Activated CD4-positive, alpha-beta T cell treated with anti-CD3 and anti-CD28 coated beads, Interleukin-2, amount 10 ng/mL, durations not matched to agents 7 days and 5 days (primary cell): ENCODE data around the gene MCMBP. TPM values are rescaled to one million over a fixed set of nuclear protein-coding genes. Genes with fewer than 3 reads are reported as not detected.
A peak's percentile ranks its signal among the peaks of the same experiment; 100 is the strongest.
"Not testable (repeated sequence)": the region's sequence is repeated elsewhere in the genome, so short reads cannot be mapped to it uniquely, and the experiment has no call there.

Source experiments
- CTCF ChIA-PET: fragments of 350-600 bp; sonication (Branson Sonifier 250); formaldehyde crosslinking; loops from one replicate; lab custom pipeline; 2021; ENCODE audit warnings: antibody characterized with exemption; lab: Charles Lee
- POLR2A ChIA-PET: fragments of 350-600 bp; sonication (Branson Sonifier 250); formaldehyde crosslinking; loops from one replicate; lab custom pipeline; 2021; ENCODE audit warnings: antibody characterized with exemption; lab: Charles Lee
- DNase-seq: peaks from one replicate; pipeline ENCODE4 v3.0.0-alpha.2; 2020
- H3K27ac Mint-ChIP-seq: one replicate; pipeline ENCODE4 v1.8.0; 2021; ENCODE audit warnings: mild to moderate bottlenecking, moderate library complexity, mixed read lengths
- H3K27me3 Mint-ChIP-seq: one replicate; pipeline ENCODE4 v1.8.0; 2021; ENCODE audit warnings: mixed read lengths
- H3K36me3 Mint-ChIP-seq: one replicate; pipeline ENCODE4 v1.8.0; 2021; ENCODE audit warnings: low read depth, mixed read lengths
- H3K4me1 Mint-ChIP-seq: one replicate; pipeline ENCODE4 v1.8.0; 2021; ENCODE audit warnings: mixed read lengths
- H3K4me3 Mint-ChIP-seq: one replicate; pipeline ENCODE4 v1.8.0; 2021; ENCODE audit warnings: mild to moderate bottlenecking, moderate library complexity, mixed read lengths
- H3K9me3 Mint-ChIP-seq: one replicate; pipeline ENCODE4 v1.8.0; 2021; ENCODE audit warnings: mixed read lengths
- total RNA-seq, 2 experiments: library from RNA; stranded (reverse); gene quantifications; one replicate each; pipeline ENCODE4 v1.2.3, GENCODE V29; 2021

Gene MCMBP, protein sequence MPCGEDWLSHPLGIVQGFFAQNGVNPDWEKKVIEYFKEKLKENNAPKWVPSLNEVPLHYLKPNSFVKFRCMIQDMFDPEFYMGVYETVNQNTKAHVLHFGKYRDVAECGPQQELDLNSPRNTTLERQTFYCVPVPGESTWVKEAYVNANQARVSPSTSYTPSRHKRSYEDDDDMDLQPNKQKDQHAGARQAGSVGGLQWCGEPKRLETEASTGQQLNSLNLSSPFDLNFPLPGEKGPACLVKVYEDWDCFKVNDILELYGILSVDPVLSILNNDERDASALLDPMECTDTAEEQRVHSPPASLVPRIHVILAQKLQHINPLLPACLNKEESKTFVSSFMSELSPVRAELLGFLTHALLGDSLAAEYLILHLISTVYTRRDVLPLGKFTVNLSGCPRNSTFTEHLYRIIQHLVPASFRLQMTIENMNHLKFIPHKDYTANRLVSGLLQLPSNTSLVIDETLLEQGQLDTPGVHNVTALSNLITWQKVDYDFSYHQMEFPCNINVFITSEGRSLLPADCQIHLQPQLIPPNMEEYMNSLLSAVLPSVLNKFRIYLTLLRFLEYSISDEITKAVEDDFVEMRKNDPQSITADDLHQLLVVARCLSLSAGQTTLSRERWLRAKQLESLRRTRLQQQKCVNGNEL
- 10 to 100 TPM; 79.6 to 85.8 TPM for total RNA-seq

- H3K4me3 Mint-ChIP-seq, result peak within 1 kb of the TSS; percentile 89
Observed at GRCh38 chr10:119872610-119872859, at the start of gene MCMBP. MCMBP (minus strand) TSS chr10:119872843; CDS start chr10:119872584, 259 bp downstream.

DNA sequence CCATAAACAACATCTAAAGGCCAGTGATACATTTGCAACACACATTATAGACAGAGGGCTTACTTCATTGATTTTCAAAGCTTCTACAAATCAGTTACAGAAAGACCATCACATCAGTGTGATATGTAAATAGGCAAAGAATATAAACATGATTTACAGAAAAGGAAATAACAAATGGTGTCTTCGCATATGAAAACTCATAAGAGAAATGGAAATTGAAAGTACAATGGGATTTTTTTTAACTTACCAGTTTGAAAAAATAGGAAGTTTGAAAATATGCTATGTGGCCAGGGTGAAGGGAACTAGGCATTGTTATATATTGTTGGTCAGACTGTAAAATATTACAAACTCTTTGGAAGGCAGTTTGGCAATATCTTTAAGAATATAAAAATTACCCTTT is 47.2 kb upstream of the MCMBP start:
- CTCF ChIA-PET, result no interaction called here
- Mint-ChIP-seq H3K4me1 (peaks cover 17% of the 10 kb centered on the region), H3K4me3 (no peak overlapping the region), H3K27ac (peak overlapping the region; percentile 80), H3K9me3 (no peaks in the 10 kb centered on the region), H3K27me3 (no peaks in the 10 kb centered on the region), H3K36me3 (peaks cover 55% of the 10 kb centered on the region)
- POLR2A ChIA-PET, result no interaction called here
- no peak for DNase-seq

More at GRCh38 chr10:119872610-119872859, at the start of gene MCMBP:
- Mint-ChIP-seq H3K4me1 (peaks cover 34% of the 10 kb centered on the region), H3K27ac (peak within 1 kb of the TSS; percentile 92), H3K36me3 (peaks cover 6% of the 10 kb centered on the region), H3K27me3 (peaks cover under 1% of the 10 kb centered on the region), H3K9me3 (no peaks in the 10 kb centered on the region)
- POLR2A ChIA-PET, result interaction anchor here (0.6 to 2.0 kb wide), 2 partner anchors 147 to 248 kb away, joined by 5 to 7 read pairs; partner anchors contain the start of gene INPP5F
- DNase-seq, result no peak
- CTCF ChIA-PET, result interaction anchor here (0.9 to 2.4 kb wide), 10 partner anchors 8 to 147 kb away, joined by 3 to 15 read pairs (median 5); partner anchors contain the start of genes INPP5F and SEC23IP

- peaks cover 17% of the 10 kb centered on the region for H3K4me1 Mint-ChIP-seq
- H3K9me3 Mint-ChIP-seq, result no peaks in the 10 kb centered on the region
- peak overlapping the region; percentile 80 for H3K27ac Mint-ChIP-seq
- DNase-seq, result no peak
- ChIA-PET CTCF (interaction anchor here (0.8 kb wide), 1 partner anchor 14 kb away, joined by 4 read pairs; no protein-coding TSS in a partner anchor), POLR2A (no interaction called here)
- no peaks in the 10 kb centered on the region for H3K27me3 Mint-ChIP-seq
- H3K36me3 Mint-ChIP-seq, result peaks cover 58% of the 10 kb centered on the region
- H3K4me3 Mint-ChIP-seq, result no peak overlapping the region
Observed at GRCh38 chr10:119919271-119919670, 46.6 kb upstream of the MCMBP start.

- no peaks in the 10 kb centered on the region for H3K9me3 Mint-ChIP-seq
- H3K4me1 Mint-ChIP-seq, result peaks cover 17% of the 10 kb centered on the region
- no peak for DNase-seq
- no peaks in the 10 kb centered on the region for H3K27me3 Mint-ChIP-seq
- ChIA-PET POLR2A (no interaction called here), CTCF (no interaction called here)
- H3K4me3 Mint-ChIP-seq, result no peak overlapping the region
- peaks cover 59% of the 10 kb centered on the region for H3K36me3 Mint-ChIP-seq
- H3K27ac Mint-ChIP-seq, result no peak overlapping the region
Observed at GRCh38 chr10:119917777-119918176, 45.1 kb upstream of the MCMBP start.

GRCh38 chr10:119910689-119911088 is 38.0 kb upstream of the MCMBP start:
- H3K27me3 Mint-ChIP-seq, result no peaks in the 10 kb centered on the region
- no peak overlapping the region for H3K4me3 Mint-ChIP-seq
- no peaks in the 10 kb centered on the region for H3K9me3 Mint-ChIP-seq
- peaks cover 31% of the 10 kb centered on the region for H3K36me3 Mint-ChIP-seq
- POLR2A ChIA-PET, result no interaction called here
- no peaks in the 10 kb centered on the region for H3K4me1 Mint-ChIP-seq
- DNase-seq, result no peak
- H3K27ac Mint-ChIP-seq, result no peak overlapping the region
- CTCF ChIA-PET, result interaction anchor here (1.1 kb wide), 1 partner anchor 11 kb away, joined by 3 read pairs; no protein-coding TSS in a partner anchor

DNA sequence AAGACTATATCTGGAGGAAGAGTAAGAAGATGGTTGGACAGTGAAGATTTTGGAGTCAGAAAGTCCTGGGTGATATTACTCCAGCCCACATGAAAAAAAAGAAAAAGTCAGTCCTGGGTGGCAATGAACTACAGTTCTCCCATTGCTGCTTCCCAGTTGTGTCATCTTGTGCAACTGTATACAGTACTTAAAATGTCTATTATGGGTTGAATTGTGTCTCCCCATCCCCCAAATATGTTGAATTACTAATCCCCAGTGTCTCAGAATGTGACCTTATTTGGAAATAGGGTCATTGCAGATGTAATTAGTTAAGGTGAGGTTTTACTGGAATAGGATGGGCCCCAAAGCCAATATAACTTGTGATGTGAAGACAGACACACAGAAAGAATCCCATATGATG is 35.5 kb upstream of the MCMBP start:
- Mint-ChIP-seq H3K9me3 (no peaks in the 10 kb centered on the region), H3K4me3 (no peak overlapping the region), H3K27ac (no peak overlapping the region), H3K27me3 (no peaks in the 10 kb centered on the region), H3K36me3 (peaks cover 38% of the 10 kb centered on the region), H3K4me1 (no peaks in the 10 kb centered on the region)
- DNase-seq, result no peak
- POLR2A ChIA-PET, result no interaction called here
- CTCF ChIA-PET, result no interaction called here

DNA sequence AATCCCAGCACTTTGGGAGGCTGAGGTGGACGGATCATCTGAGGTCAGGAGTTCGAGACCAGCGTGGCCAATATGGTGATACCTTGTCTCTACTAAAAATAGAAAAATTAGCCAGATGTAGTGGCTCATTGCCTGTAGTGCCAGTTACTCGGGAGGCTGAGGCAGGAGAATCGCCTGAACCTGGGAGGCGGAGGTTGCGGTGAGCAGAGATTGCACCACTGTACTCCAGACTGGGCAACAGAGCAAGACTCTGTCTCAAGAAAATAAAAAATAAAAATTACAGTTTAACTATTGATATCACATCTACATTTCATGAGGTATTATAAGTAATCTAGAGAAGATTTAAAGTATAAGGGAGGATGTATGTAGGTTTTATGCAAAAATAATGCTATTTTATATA is 35.1 kb upstream of the MCMBP start:
- H3K4me1 Mint-ChIP-seq, H3K4me3 Mint-ChIP-seq, H3K9me3 Mint-ChIP-seq, POLR2A ChIA-PET, H3K27me3 Mint-ChIP-seq, CTCF ChIA-PET, H3K27ac Mint-ChIP-seq, DNase-seq: not testable (repeated sequence)
- peaks cover 39% of the 10 kb centered on the region for H3K36me3 Mint-ChIP-seq

DNA sequence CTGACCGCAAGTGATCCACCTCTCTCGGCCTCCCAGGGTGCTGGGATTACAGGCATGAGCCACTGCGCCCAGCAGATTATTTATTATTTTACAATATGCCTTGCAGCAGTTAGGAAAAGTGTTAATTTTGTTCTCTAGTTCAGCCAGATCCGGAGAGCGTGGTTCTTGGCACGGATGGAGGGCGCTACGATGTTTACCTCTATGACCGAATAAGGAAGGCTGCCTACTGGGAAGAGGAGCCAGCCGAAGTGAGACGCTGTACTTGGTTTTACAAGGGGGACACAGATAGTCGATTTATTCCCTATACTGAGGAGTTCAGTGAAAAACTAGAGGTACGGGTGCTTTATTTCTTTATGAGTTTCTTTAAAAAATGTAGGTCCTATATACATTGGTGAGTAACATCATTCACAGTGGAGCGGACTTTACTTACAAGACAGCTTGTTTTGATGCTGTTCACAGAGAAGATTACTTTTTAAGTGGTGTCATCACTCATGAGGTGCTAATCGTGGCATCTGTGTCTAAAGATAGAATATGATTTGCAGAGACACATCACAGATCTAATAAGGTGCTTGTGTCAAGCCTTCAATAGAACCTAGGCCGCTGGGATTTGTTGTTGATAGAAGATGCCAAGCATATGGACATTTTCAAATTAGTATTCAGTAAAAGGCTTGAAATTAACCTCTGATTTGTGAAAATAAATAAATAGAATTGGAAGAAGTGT is 31.5 kb upstream of the MCMBP start:
- no peak for DNase-seq
- no peaks in the 10 kb centered on the region for H3K27me3 Mint-ChIP-seq
- H3K27ac Mint-ChIP-seq, result no peak overlapping the region
- CTCF ChIA-PET, result no interaction called here
- peaks cover 35% of the 10 kb centered on the region for H3K36me3 Mint-ChIP-seq
- H3K4me1 Mint-ChIP-seq, result peaks cover 4% of the 10 kb centered on the region
- no peak overlapping the region for H3K4me3 Mint-ChIP-seq
- POLR2A ChIA-PET, result no interaction called here
- H3K9me3 Mint-ChIP-seq, result no peaks in the 10 kb centered on the region

DNA sequence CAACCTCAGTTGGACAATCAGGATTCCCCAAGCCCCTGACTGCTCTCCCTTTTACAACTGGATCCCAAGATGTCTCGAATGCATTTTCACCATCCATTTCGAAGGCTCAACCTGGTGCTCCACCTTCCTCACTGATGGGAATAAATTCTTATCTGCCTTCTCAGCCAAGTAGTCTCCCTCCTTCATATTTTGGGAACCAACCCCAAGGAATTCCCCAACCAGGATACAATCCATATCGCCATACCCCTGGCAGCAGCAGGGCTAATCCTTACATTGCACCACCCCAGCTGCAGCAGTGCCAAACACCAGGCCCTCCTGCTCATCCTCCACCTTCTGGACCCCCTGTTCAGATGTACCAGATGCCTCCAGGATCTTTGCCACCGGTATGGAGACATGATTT is 25.9 kb upstream of the MCMBP start:
- H3K4me1 Mint-ChIP-seq, result peaks cover 47% of the 10 kb centered on the region
- no peak overlapping the region for H3K27ac Mint-ChIP-seq
- CTCF ChIA-PET, result no interaction called here
- H3K36me3 Mint-ChIP-seq, result peaks cover 30% of the 10 kb centered on the region
- no peaks in the 10 kb centered on the region for H3K9me3 Mint-ChIP-seq
- POLR2A ChIA-PET, result no interaction called here
- no peaks in the 10 kb centered on the region for H3K27me3 Mint-ChIP-seq
- no peak for DNase-seq
- no peak overlapping the region for H3K4me3 Mint-ChIP-seq

GRCh38 chr10:119896937-119897770 is 24.5 kb upstream of the MCMBP start:
- ChIA-PET CTCF (interaction anchor here (0.6 kb wide), 1 partner anchor 42 kb away, joined by 3 read pairs; no protein-coding TSS in a partner anchor), POLR2A (interaction anchor here (0.6 kb wide), 1 partner anchor 9 kb away, joined by 3 read pairs; no protein-coding TSS in a partner anchor)
- Mint-ChIP-seq H3K27ac (no peak overlapping the region), H3K9me3 (no peaks in the 10 kb centered on the region), H3K36me3 (peaks cover 26% of the 10 kb centered on the region), H3K4me3 (no peak overlapping the region), H3K27me3 (no peaks in the 10 kb centered on the region), H3K4me1 (peaks cover 52% of the 10 kb centered on the region)
- DNase-seq, result no peak

GRCh38 chr10:119896061-119896655 is 23.5 kb upstream of the MCMBP start:
- no peak for DNase-seq
- H3K9me3 Mint-ChIP-seq, result no peaks in the 10 kb centered on the region
- no peaks in the 10 kb centered on the region for H3K27me3 Mint-ChIP-seq
- H3K4me3 Mint-ChIP-seq, result no peak overlapping the region
- ChIA-PET CTCF (interaction anchor here (0.6 kb wide), 2 partner anchors 41 to 309 kb away, joined by 3 read pairs; no protein-coding TSS in a partner anchor), POLR2A (no interaction called here)
- peaks cover 55% of the 10 kb centered on the region for H3K4me1 Mint-ChIP-seq
- H3K36me3 Mint-ChIP-seq, result peaks cover 26% of the 10 kb centered on the region
- H3K27ac Mint-ChIP-seq, result no peak overlapping the region
